Measurements from ENCODE around the gene CDH16. TPM values are rescaled to one million over a fixed set of nuclear protein-coding genes. Genes with fewer than 3 reads are reported as not detected.

Gene CDH16
- total and polyA plus RNA-seq, 2 of the 13 experiments (the other 11 are each of a cell fraction or from before 2014, with no cell fraction given), result 2.7 to 3.9 TPM

DNA sequence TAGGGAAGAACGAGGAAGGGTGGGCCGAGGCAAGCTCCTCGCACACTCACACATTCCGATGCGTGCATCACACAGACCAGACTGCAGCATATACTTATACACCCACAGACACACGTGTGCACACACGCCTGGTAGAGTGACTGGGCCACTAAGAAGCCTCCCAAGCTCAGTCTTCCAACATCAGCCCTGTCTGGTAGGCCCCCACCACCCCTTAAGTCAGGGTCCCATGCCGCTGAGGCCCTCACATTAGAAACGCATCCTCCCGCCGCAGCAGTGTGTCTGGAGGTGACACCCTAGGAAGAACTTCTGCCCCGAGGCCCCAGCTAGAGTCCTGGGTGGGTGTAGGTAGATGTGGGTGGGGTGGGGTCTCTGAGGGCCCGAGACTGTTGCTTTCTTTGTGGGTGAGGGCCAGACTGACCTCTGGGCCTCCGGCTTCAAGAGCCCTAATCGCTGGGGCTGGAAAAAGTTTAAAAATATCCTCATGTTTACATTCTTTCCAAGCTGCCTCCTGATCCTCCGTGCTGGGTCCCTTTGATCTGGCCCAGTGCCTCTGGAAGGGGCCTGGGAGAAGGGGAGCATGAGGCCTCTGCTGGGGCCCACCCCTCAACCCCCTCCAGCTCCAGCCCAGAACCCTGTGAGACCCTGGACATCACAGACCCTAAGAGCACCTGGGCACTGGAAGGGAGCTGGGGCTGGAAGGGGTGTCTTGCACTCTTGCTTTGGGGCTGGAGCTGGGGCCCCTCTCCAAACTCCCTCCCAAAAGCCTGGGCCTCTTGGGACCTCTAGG is 13.6 kb downstream of the CDH16 start (continued):
- TF ChIP-seq ZNF468 (CRISPR knock-in tag; IDR thresholded peaks at IDR 0.05) (no peak), ARNT (IDR thresholded peaks at IDR 0.05) (no peak), SUZ12 (IDR thresholded peaks at IDR 0.05; ENCODE audit: low read depth, low read length) (no peak), ZNF607 (CRISPR knock-in tag; IDR thresholded peaks at IDR 0.05; ENCODE audit: borderline replicate concordance) (peak; percentile 67; the same call in 1 of the 2 replicates), NKX3-1 (CRISPR knock-in tag; IDR thresholded peaks at IDR 0.05) (0 out of 2 replicates have a peak, but pooled peaks have one; percentile 46), NFIB (CRISPR knock-in tag; IDR thresholded peaks at IDR 0.05; ENCODE audit: borderline replicate concordance) (no peak), MXD4 (CRISPR knock-in tag; IDR thresholded peaks at IDR 0.05) (no peak), POLR2G (IDR thresholded peaks at IDR 0.05; ENCODE audit: low read depth, low read length) (no peak), ZNF775 (CRISPR knock-in tag; IDR thresholded peaks at IDR 0.05; ENCODE audit: borderline replicate concordance) (no peak), RBM39 (IDR thresholded peaks at IDR 0.05; ENCODE audit: low read depth, low read length, poor library complexity, severe bottlenecking) (no peak), NR2F2 (IDR thresholded peaks at IDR 0.05; ENCODE audit: borderline replicate concordance, low read depth) (peak; percentile 69; the same call in 1 of the 2 replicates)
- TF ChIP-seq, protein P1, sequence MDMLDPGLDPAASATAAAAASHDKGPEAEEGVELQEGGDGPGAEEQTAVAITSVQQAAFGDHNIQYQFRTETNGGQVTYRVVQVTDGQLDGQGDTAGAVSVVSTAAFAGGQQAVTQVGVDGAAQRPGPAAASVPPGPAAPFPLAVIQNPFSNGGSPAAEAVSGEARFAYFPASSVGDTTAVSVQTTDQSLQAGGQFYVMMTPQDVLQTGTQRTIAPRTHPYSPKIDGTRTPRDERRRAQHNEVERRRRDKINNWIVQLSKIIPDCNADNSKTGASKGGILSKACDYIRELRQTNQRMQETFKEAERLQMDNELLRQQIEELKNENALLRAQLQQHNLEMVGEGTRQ (IDR thresholded peaks at IDR 0.05; ENCODE audit: low read depth, low read length), result no peak
- TF ChIP-seq, protein P1 (CRISPR knock-in tag; IDR thresholded peaks at IDR 0.05; ENCODE audit: borderline replicate concordance), result no peak; the same call in 1 of the 2 replicates
- TF ChIP-seq, protein P2, sequence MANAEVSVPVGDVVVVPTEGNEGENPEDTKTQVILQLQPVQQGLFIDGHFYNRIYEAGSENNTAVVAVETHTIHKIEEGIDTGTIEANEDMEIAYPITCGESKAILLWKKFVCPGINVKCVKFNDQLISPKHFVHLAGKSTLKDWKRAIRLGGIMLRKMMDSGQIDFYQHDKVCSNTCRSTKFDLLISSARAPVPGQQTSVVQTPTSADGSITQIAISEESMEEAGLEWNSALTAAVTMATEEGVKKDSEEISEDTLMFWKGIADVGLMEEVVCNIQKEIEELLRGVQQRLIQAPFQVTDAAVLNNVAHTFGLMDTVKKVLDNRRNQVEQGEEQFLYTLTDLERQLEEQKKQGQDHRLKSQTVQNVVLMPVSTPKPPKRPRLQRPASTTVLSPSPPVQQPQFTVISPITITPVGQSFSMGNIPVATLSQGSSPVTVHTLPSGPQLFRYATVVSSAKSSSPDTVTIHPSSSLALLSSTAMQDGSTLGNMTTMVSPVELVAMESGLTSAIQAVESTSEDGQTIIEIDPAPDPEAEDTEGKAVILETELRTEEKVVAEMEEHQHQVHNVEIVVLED (CRISPR knock-in tag; IDR thresholded peaks at IDR 0.05; ENCODE audit: borderline replicate concordance), result no peak; the same call in 1 of the 2 replicates
- TF ChIP-seq, protein P3, sequence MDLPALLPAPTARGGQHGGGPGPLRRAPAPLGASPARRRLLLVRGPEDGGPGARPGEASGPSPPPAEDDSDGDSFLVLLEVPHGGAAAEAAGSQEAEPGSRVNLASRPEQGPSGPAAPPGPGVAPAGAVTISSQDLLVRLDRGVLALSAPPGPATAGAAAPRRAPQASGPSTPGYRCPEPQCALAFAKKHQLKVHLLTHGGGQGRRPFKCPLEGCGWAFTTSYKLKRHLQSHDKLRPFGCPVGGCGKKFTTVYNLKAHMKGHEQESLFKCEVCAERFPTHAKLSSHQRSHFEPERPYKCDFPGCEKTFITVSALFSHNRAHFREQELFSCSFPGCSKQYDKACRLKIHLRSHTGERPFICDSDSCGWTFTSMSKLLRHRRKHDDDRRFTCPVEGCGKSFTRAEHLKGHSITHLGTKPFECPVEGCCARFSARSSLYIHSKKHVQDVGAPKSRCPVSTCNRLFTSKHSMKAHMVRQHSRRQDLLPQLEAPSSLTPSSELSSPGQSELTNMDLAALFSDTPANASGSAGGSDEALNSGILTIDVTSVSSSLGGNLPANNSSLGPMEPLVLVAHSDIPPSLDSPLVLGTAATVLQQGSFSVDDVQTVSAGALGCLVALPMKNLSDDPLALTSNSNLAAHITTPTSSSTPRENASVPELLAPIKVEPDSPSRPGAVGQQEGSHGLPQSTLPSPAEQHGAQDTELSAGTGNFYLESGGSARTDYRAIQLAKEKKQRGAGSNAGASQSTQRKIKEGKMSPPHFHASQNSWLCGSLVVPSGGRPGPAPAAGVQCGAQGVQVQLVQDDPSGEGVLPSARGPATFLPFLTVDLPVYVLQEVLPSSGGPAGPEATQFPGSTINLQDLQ (CRISPR knock-in tag; IDR thresholded peaks at IDR 0.05), result 0 out of 2 replicates have a peak, but pooled peaks have one; percentile 40
- TF ChIP-seq, protein P4, sequence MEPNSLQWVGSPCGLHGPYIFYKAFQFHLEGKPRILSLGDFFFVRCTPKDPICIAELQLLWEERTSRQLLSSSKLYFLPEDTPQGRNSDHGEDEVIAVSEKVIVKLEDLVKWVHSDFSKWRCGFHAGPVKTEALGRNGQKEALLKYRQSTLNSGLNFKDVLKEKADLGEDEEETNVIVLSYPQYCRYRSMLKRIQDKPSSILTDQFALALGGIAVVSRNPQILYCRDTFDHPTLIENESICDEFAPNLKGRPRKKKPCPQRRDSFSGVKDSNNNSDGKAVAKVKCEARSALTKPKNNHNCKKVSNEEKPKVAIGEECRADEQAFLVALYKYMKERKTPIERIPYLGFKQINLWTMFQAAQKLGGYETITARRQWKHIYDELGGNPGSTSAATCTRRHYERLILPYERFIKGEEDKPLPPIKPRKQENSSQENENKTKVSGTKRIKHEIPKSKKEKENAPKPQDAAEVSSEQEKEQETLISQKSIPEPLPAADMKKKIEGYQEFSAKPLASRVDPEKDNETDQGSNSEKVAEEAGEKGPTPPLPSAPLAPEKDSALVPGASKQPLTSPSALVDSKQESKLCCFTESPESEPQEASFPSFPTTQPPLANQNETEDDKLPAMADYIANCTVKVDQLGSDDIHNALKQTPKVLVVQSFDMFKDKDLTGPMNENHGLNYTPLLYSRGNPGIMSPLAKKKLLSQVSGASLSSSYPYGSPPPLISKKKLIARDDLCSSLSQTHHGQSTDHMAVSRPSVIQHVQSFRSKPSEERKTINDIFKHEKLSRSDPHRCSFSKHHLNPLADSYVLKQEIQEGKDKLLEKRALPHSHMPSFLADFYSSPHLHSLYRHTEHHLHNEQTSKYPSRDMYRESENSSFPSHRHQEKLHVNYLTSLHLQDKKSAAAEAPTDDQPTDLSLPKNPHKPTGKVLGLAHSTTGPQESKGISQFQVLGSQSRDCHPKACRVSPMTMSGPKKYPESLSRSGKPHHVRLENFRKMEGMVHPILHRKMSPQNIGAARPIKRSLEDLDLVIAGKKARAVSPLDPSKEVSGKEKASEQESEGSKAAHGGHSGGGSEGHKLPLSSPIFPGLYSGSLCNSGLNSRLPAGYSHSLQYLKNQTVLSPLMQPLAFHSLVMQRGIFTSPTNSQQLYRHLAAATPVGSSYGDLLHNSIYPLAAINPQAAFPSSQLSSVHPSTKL (CRISPR knock-in tag; IDR thresholded peaks at IDR 0.05), result peak; percentile 81
- TF ChIP-seq, protein P5, sequence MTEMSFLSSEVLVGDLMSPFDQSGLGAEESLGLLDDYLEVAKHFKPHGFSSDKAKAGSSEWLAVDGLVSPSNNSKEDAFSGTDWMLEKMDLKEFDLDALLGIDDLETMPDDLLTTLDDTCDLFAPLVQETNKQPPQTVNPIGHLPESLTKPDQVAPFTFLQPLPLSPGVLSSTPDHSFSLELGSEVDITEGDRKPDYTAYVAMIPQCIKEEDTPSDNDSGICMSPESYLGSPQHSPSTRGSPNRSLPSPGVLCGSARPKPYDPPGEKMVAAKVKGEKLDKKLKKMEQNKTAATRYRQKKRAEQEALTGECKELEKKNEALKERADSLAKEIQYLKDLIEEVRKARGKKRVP (CRISPR knock-in tag; IDR thresholded peaks at IDR 0.05), result no peak

All from HepG2 (cell line).